Measurements from ENCODE around the gene PLA2G4E.

Gene PLA2G4E

DNA sequence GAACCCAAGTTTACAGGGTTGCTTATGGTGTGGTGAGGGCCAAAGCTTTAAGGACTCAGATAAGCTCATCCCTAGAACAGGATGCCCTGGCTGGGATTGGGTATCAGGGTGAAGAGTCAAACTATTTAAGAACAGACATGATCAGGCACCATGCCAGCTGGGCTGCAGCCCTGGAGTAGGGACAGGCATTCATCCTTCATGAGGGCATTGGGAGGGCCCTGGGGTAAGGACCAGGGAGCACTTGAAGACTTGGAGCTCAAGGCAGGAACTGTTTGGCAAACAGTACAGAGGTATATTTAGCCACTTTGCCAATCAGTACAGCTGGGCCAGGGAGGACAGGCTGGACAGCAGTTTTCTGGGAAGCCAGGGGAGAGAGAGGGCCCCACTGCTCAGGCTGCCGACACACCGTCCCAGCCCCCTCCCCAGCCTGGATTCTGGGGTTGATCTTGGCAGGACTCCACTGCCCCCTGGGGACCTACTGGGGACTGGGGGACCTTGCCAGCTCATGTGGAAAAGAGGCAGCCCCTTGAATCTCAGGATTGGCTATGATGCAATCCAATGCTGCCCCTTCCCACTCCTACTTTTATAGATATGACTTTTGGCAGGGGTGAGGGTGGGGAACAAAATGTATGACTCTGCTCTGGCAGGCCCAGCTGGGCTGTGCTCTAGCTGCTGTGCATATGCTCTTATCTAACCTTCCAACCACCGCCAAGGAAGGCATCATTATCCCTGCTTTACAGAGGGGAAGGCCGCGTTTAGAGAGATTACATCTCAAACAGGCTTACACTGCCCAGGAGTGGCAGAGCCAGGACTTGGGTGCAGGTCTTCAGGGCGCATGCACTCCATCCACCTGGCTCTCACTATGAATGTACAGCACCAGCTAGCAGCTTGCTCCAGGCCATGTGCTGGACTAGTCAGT lies 2.3 kb downstream of the PLA2G4E start:
- WGBS, 2 experiments, result 92 to 93% methylated on average over 6 of the region's 6 CpGs
- H3K27ac ChIP-seq (ENCODE audit: insufficient read depth, low read depth, low read length, poor library complexity, severe bottlenecking), result no peak overlapping the region
- H3K4me3 ChIP-seq (ENCODE audit: insufficient read depth, low read depth, low read length), result no peak overlapping the region
- H3K4me1 ChIP-seq (ENCODE audit: control insufficient read depth, insufficient read depth, low read length), result no peaks in the 10 kb centered on the region
- H3K9me3 ChIP-seq (ENCODE audit: control insufficient read depth, low read length), result no peaks in the 10 kb centered on the region
- H3K36me3 ChIP-seq (ENCODE audit: control insufficient read depth, insufficient read depth, low read length), result no peaks in the 10 kb centered on the region
- no peaks in the 10 kb centered on the region for H3K27me3 ChIP-seq (ENCODE audit: control insufficient read depth, insufficient read depth, low read length, poor library complexity, severe bottlenecking)

DNA sequence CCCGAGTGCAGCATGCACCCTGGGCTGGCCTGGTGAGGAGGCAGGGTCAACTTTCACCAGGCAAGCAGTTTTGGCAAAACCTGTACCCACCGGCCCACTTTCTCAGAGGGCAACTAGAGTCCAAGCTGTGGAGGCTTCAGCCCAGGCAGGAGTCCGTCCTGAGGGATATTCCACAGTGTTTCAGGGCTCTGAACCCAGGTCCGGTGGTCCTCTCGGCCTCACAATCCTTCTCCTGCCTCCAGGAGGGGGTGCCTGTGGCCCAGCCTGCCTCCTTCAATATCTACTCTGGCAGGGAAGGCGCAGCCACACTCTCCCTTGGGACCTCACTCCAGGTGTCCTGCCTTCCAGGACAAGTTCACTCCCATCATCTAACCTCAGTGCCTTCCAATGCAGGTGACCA lies 3.9 kb downstream of the PLA2G4E start:
- H3K27ac ChIP-seq (ENCODE audit: insufficient read depth, low read depth, low read length, poor library complexity, severe bottlenecking), result no peak overlapping the region
- no peaks in the 10 kb centered on the region for H3K27me3 ChIP-seq (ENCODE audit: control insufficient read depth, insufficient read depth, low read length, poor library complexity, severe bottlenecking)
- H3K4me3 ChIP-seq (ENCODE audit: insufficient read depth, low read depth, low read length), result no peak overlapping the region
- WGBS, 2 experiments, result 90% methylated on average over 6 of the region's 6 CpGs
- no peaks in the 10 kb centered on the region for H3K9me3 ChIP-seq (ENCODE audit: control insufficient read depth, low read length)
- no peaks in the 10 kb centered on the region for H3K4me1 ChIP-seq (ENCODE audit: control insufficient read depth, insufficient read depth, low read length)
- no peaks in the 10 kb centered on the region for H3K36me3 ChIP-seq (ENCODE audit: control insufficient read depth, insufficient read depth, low read length)

DNA sequence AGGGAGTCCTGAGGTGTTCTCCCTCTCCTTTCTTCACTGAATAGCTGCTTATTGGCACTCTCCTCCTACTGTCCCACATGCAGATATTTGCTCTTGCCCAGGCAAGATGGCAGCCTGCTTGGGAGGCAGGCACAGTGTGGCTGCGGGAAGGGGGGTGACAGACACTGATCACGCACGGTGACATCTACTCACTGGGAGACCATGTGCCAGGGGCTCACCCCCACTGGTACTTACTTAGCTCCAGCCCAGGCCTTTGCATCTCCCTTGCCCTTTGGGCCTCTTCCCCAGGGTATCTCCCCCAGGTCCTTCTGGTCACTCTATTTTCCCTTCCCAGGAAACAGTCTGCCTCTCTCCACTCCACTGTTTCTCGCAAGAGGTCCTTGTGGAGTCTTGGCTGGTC lies 6.4 kb downstream of the PLA2G4E start:
- 93% methylated on average over 4 of the region's 4 CpGs for WGBS, 2 experiments
- Histone ChIP-seq H3K9me3 (ENCODE audit: control insufficient read depth, low read length) (no peaks in the 10 kb centered on the region), H3K27me3 (ENCODE audit: control insufficient read depth, insufficient read depth, low read length, poor library complexity, severe bottlenecking) (no peaks in the 10 kb centered on the region), H3K27ac (ENCODE audit: insufficient read depth, low read depth, low read length, poor library complexity, severe bottlenecking) (no peak overlapping the region), H3K4me1 (ENCODE audit: control insufficient read depth, insufficient read depth, low read length) (no peaks in the 10 kb centered on the region), H3K4me3 (ENCODE audit: insufficient read depth, low read depth, low read length) (no peak overlapping the region), H3K36me3 (ENCODE audit: control insufficient read depth, insufficient read depth, low read length) (no peaks in the 10 kb centered on the region)

DNA sequence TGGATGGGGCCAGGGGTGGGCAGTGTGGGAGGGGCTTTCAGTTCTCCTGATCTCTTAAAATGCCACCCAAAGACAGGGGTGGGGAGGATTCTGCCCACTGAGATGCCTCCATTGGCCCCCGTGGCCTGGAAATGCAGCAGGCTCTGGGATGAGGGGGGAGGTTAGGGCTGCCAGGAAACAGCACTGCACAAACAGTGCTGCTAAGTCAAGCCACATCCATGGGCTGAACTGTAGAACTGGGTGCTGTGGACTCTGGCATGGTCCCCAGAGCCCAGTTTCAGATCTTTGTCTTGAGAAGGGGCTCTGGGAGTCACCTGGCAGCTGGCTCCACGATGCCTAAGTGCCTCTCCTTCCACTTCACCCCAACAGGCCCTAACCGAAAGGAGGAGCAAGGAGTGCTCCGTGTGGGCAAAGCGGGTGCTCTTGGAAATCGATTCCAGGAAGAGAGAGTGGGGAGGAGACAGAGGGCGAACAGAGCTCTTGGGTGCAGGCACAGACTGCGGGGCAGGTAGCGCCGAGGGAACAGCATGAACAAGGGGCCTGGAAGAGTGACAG lies 7.8 kb downstream of the PLA2G4E start:
- WGBS, 2 experiments, result 91 to 93% methylated on average over 10 of the region's 10 CpGs
- Histone ChIP-seq H3K4me1 (ENCODE audit: control insufficient read depth, insufficient read depth, low read length) (no peaks in the 10 kb centered on the region), H3K27ac (ENCODE audit: insufficient read depth, low read depth, low read length, poor library complexity, severe bottlenecking) (no peak overlapping the region), H3K4me3 (ENCODE audit: insufficient read depth, low read depth, low read length) (no peak overlapping the region), H3K36me3 (ENCODE audit: control insufficient read depth, insufficient read depth, low read length) (no peaks in the 10 kb centered on the region), H3K9me3 (ENCODE audit: control insufficient read depth, low read length) (no peaks in the 10 kb centered on the region), H3K27me3 (ENCODE audit: control insufficient read depth, insufficient read depth, low read length, poor library complexity, severe bottlenecking) (no peaks in the 10 kb centered on the region)

DNA sequence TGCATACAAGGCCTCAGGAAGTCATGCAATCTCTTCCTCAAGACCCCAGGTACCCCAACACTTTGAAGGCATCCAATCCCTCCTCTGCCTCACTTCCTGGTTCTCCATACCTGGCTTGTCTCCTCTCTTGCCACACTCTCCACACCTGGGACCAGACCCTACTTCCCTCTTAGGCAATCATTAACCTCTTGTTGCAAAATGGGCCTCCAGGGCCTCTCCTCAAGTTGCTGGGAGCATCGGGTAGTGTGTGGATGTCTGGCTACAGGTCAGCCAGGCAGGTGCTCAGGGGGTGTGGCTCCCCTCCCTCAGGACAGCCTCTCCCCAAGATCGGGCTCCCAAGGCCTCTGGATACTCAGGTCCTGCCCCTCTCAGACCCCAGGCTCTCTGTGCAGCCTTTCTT lies 8.6 kb downstream of the PLA2G4E start:
- Histone ChIP-seq H3K27ac (ENCODE audit: insufficient read depth, low read depth, low read length, poor library complexity, severe bottlenecking) (no peak overlapping the region), H3K4me1 (ENCODE audit: control insufficient read depth, insufficient read depth, low read length) (no peaks in the 10 kb centered on the region), H3K27me3 (ENCODE audit: control insufficient read depth, insufficient read depth, low read length, poor library complexity, severe bottlenecking) (no peaks in the 10 kb centered on the region), H3K4me3 (ENCODE audit: insufficient read depth, low read depth, low read length) (no peak overlapping the region), H3K9me3 (ENCODE audit: control insufficient read depth, low read length) (no peaks in the 10 kb centered on the region), H3K36me3 (ENCODE audit: control insufficient read depth, insufficient read depth, low read length) (no peaks in the 10 kb centered on the region)
- WGBS, 2 experiments, result 79 to 87% methylated on average over 2 of the region's 2 CpGs

DNA sequence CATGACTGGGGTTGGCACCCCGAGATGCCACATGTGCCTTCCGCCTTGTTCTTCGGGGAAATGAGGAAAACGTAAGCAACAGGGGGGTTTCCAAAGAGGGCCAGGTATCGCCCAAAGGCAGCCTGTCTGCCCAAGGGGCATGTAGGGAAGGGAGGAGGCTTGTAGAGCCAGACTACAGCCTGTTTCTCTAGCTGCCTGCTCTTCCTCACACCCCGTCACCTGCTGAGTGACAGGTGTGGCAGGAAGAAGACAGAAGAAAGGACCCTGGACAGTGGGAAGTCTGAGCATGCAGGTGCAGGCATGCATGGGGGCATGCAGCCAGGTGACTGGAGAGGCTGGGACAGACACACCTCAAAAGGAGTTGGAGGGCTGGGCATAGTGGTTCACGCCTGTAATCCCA lies 9.8 kb downstream of the PLA2G4E start:
- H3K27me3 ChIP-seq (ENCODE audit: control insufficient read depth, insufficient read depth, low read length, poor library complexity, severe bottlenecking), result no peaks in the 10 kb centered on the region
- 73 to 80% methylated on average over 7 of the region's 7 CpGs for WGBS, 2 experiments
- H3K4me1 ChIP-seq (ENCODE audit: control insufficient read depth, insufficient read depth, low read length), result no peaks in the 10 kb centered on the region
- H3K9me3 ChIP-seq (ENCODE audit: control insufficient read depth, low read length), result no peaks in the 10 kb centered on the region
- no peaks in the 10 kb centered on the region for H3K36me3 ChIP-seq (ENCODE audit: control insufficient read depth, insufficient read depth, low read length)
- H3K27ac ChIP-seq (ENCODE audit: insufficient read depth, low read depth, low read length, poor library complexity, severe bottlenecking), result no peak overlapping the region
- H3K4me3 ChIP-seq (ENCODE audit: insufficient read depth, low read depth, low read length), result no peak overlapping the region

DNA sequence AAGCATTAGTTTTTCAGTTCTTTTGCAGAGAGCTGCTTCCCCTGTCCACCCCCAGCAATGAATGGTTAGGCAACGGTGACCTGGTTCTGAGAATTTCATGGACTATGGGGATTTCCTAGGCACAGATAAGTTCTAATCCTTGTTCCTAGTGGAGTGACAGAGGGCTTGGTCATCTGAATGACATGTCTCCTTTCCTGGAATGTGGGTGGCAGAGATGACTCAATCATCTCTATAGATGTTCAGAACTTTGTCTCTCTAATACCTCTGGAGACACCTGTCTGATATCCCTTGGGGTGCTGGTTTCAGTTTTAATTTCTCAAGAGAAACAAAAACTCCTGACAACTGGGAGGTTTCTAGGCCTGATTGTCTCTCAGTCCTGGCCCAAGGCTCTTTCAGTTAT lies 10.4 kb downstream of the PLA2G4E start:
- H3K4me1 ChIP-seq (ENCODE audit: control insufficient read depth, insufficient read depth, low read length), result no peaks in the 10 kb centered on the region
- no peaks in the 10 kb centered on the region for H3K36me3 ChIP-seq (ENCODE audit: control insufficient read depth, insufficient read depth, low read length)
- H3K4me3 ChIP-seq (ENCODE audit: insufficient read depth, low read depth, low read length), result no peak overlapping the region
- no peaks in the 10 kb centered on the region for H3K27me3 ChIP-seq (ENCODE audit: control insufficient read depth, insufficient read depth, low read length, poor library complexity, severe bottlenecking)
- 53 to 76% methylated on average over 1 of the region's 1 CpG for WGBS, 2 experiments
- H3K9me3 ChIP-seq (ENCODE audit: control insufficient read depth, low read length), result no peaks in the 10 kb centered on the region
- no peak overlapping the region for H3K27ac ChIP-seq (ENCODE audit: insufficient read depth, low read depth, low read length, poor library complexity, severe bottlenecking)

DNA sequence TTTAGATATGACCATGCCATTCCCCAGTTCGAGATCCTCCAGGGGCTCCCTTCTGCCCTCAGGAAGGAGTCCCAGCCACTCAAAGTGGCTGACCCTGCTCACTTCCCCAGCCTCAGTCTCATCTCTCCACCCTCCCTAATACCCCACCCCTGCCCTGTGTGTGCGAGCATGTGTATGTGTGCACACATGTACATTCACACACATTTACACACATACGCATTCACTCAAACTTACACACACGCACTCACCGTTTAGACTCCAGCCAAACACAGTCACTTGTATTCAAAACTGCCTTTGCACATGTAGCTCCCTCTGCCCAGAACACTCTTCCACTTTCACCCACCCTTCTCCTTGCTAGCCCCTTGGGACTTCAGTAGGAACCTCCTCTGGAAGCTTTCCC lies 11.4 kb downstream of the PLA2G4E start:
- no peaks in the 10 kb centered on the region for H3K27me3 ChIP-seq (ENCODE audit: control insufficient read depth, insufficient read depth, low read length, poor library complexity, severe bottlenecking)
- no peaks in the 10 kb centered on the region for H3K9me3 ChIP-seq (ENCODE audit: control insufficient read depth, low read length)
- no peaks in the 10 kb centered on the region for H3K36me3 ChIP-seq (ENCODE audit: control insufficient read depth, insufficient read depth, low read length)
- WGBS, 2 experiments, result 84 to 85% methylated on average over 5 of the region's 5 CpGs
- no peak overlapping the region for H3K27ac ChIP-seq (ENCODE audit: insufficient read depth, low read depth, low read length, poor library complexity, severe bottlenecking)
- no peaks in the 10 kb centered on the region for H3K4me1 ChIP-seq (ENCODE audit: control insufficient read depth, insufficient read depth, low read length)
- no peak overlapping the region for H3K4me3 ChIP-seq (ENCODE audit: insufficient read depth, low read depth, low read length)

DNA sequence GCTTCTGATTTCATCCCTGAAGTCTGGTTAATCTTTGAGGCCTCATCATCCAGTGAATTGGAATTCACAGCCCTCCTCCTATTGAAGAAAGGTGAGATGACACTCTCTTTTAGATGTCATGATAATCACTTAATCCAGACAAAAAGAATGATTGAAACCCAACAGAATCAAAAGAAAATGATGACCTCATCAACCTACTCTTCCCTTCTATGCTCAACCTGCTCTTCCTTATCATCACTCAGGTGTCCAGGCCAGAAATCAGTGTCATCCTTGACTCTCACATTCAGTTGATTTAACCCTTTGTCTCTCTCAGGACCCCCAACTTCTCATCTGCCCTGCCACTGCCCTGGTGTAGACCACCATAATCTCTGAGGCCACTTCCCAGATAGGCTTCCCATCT lies 11.8 kb downstream of the PLA2G4E start:
- H3K27me3 ChIP-seq (ENCODE audit: control insufficient read depth, insufficient read depth, low read length, poor library complexity, severe bottlenecking), result no peaks in the 10 kb centered on the region
- no peak overlapping the region for H3K27ac ChIP-seq (ENCODE audit: insufficient read depth, low read depth, low read length, poor library complexity, severe bottlenecking)
- H3K9me3 ChIP-seq (ENCODE audit: control insufficient read depth, low read length), result no peaks in the 10 kb centered on the region
- H3K36me3 ChIP-seq (ENCODE audit: control insufficient read depth, insufficient read depth, low read length), result no peaks in the 10 kb centered on the region
- H3K4me1 ChIP-seq (ENCODE audit: control insufficient read depth, insufficient read depth, low read length), result no peaks in the 10 kb centered on the region
- no peak overlapping the region for H3K4me3 ChIP-seq (ENCODE audit: insufficient read depth, low read depth, low read length)

DNA sequence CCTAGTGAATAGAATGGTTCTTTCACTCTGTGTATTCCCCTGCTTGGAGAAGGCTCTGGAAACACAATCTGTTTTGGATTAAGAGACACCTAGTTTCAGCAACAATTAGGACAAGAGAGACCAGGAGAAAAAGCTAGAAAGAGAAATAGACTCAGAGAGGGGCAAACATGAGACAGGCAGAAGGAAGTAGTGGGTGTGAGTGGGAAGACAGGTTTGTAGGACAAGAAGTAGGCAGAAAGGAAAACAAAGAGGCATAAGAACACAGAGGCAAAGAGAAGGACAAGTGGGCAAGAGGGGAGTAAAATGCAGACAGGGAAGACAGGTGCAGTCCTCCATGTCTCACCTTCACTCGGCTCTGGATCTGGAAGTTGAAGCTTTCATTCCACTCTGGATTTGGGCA lies 13.5 kb downstream of the PLA2G4E start:
- Histone ChIP-seq H3K4me3 (ENCODE audit: insufficient read depth, low read depth, low read length) (no peak overlapping the region), H3K9me3 (ENCODE audit: control insufficient read depth, low read length) (no peaks in the 10 kb centered on the region), H3K27ac (ENCODE audit: insufficient read depth, low read depth, low read length, poor library complexity, severe bottlenecking) (no peak overlapping the region), H3K27me3 (ENCODE audit: control insufficient read depth, insufficient read depth, low read length, poor library complexity, severe bottlenecking) (no peaks in the 10 kb centered on the region), H3K36me3 (ENCODE audit: control insufficient read depth, insufficient read depth, low read length) (no peaks in the 10 kb centered on the region), H3K4me1 (ENCODE audit: control insufficient read depth, insufficient read depth, low read length) (no peaks in the 10 kb centered on the region)
- 83 to 97% methylated on average over 1 of the region's 1 CpG for WGBS, 2 experiments

All from ectodermal cell (in vitro differentiated cells).